ENCODE data around the gene POLR1A. TPM values are rescaled to one million over a fixed set of nuclear protein-coding genes. Genes with fewer than 3 reads are reported as not detected.

Gene POLR1A
- 21.1 to 30.1 TPM (median 29.9 TPM) in 5 replicates for total RNA-seq (2022; extraction: Qiagen RNA extraction; ENCODE audit: low read depth)

GRCh38 chr2:86105252-86105968 is at the start of gene POLR1A:
TSS of gene POLR1A (minus strand) at chr2:86105886. CDS start at chr2:86105776, 110 bp downstream.

GRCh38 chr2:86105969-86106945 is 571 bp upstream of the POLR1A start, which contains the start of gene PTCD3:
TSS of gene PTCD3 (plus strand) at chr2:86106235. CDS start at chr2:86106248, 13 bp downstream.

Other genes with a start within 250 kb of the POLR1A start
- gene ST3GAL5, start 216.9 kb downstream of the POLR1A start, total RNA-seq (2022; extraction: Qiagen RNA extraction; ENCODE audit: low read depth) = 31.0 to 37.1 TPM (median 35.8 TPM) in 5 replicates
- 56.1 to 96.5 TPM (median 78.1 TPM) in 5 replicates for gene PTCD3, start 349 bp upstream of the POLR1A start, total RNA-seq (2022; extraction: Qiagen RNA extraction; ENCODE audit: low read depth)
- gene IMMT, start 89.6 kb upstream of the POLR1A start, total RNA-seq (2022; extraction: Qiagen RNA extraction; ENCODE audit: low read depth) = 108 to 126 TPM (median 117 TPM) in 5 replicates
- 70.0 to 93.2 TPM (median 78.7 TPM) in 5 replicates for gene MRPL35, start 93.6 kb upstream of the POLR1A start, total RNA-seq (2022; extraction: Qiagen RNA extraction; ENCODE audit: low read depth)
- gene REEP1, start 231.7 kb upstream of the POLR1A start, total RNA-seq (2022; extraction: Qiagen RNA extraction; ENCODE audit: low read depth) = 0.53 to 1.1 TPM (median 0.83 TPM) in 5 replicates